ENCODE results near the gene CYP2C19.

The CYP2C19 gene

DNA sequence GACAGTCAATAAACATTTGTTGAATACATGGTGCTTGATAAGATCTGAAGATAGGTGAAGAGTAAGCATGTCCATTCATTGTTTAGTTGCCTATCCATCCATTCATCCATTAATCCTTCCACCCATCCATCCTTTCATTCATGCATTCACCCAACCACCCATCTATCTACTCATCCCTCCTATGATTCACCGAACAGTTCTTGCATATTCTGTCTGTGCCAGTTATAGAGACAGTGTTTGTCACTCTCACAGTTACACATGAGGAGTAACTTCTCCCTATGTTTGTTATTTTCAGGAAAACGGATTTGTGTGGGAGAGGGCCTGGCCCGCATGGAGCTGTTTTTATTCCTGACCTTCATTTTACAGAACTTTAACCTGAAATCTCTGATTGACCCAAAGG lies 90.0 kb downstream of the CYP2C19 start:
- TF ChIP-seq, protein P1, sequence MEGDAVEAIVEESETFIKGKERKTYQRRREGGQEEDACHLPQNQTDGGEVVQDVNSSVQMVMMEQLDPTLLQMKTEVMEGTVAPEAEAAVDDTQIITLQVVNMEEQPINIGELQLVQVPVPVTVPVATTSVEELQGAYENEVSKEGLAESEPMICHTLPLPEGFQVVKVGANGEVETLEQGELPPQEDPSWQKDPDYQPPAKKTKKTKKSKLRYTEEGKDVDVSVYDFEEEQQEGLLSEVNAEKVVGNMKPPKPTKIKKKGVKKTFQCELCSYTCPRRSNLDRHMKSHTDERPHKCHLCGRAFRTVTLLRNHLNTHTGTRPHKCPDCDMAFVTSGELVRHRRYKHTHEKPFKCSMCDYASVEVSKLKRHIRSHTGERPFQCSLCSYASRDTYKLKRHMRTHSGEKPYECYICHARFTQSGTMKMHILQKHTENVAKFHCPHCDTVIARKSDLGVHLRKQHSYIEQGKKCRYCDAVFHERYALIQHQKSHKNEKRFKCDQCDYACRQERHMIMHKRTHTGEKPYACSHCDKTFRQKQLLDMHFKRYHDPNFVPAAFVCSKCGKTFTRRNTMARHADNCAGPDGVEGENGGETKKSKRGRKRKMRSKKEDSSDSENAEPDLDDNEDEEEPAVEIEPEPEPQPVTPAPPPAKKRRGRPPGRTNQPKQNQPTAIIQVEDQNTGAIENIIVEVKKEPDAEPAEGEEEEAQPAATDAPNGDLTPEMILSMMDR (IDR thresholded peaks at IDR 0.05; ENCODE audit: low read depth, low read length), result no peak
- TF ChIP-seq EZH2phosphoT487 (IDR thresholded peaks at IDR 0.05; ENCODE audit: low read depth), result no peak

GRCh38 chr10:94853065-94853464 lies 90.6 kb downstream of the CYP2C19 start:
- Histone ChIP-seq H3K79me2 (ENCODE audit: low read length) (no peaks in the 10 kb centered on the region), H3K4me3 (ENCODE audit: low read length) (no peak overlapping the region), H3K4me2 (ENCODE audit: low read length) (no peak overlapping the region), H3K36me3 (replicated peaks; ENCODE audit: low read depth, low read length) (no peaks in the 10 kb centered on the region), H3K27ac (ENCODE audit: low read length) (no peak overlapping the region), H3K9ac (ENCODE audit: low read length) (no peak overlapping the region), H4K20me1 (ENCODE audit: insufficient read depth, low read length) (no peaks in the 10 kb centered on the region), H3K4me1 (ENCODE audit: low read length) (no peaks in the 10 kb centered on the region), H2AFZ (ENCODE audit: low read depth, low read length) (no peak overlapping the region), H3K27me3 (ENCODE audit: low read depth, low read length) (no peaks in the 10 kb centered on the region), H3K9me3 (ENCODE audit: insufficient read depth, low read length) (no peaks in the 10 kb centered on the region)
- TF ChIP-seq, protein P1 (IDR thresholded peaks at IDR 0.05; ENCODE audit: low read depth, low read length), result no peak

More for the DNA sequence above, 90.0 kb downstream of the CYP2C19 start:
- Histone ChIP-seq H3K4me1 (ENCODE audit: low read length) (no peaks in the 10 kb centered on the region), H3K9ac (ENCODE audit: low read length) (no peak overlapping the region), H3K27me3 (ENCODE audit: low read depth, low read length) (no peaks in the 10 kb centered on the region), H2AFZ (ENCODE audit: low read depth, low read length) (no peak overlapping the region), H3K36me3 (replicated peaks; ENCODE audit: low read depth, low read length) (no peaks in the 10 kb centered on the region), H3K4me3 (ENCODE audit: low read length) (no peak overlapping the region), H3K4me2 (ENCODE audit: low read length) (no peak overlapping the region), H3K79me2 (ENCODE audit: low read length) (no peaks in the 10 kb centered on the region), H3K9me3 (ENCODE audit: insufficient read depth, low read length) (no peaks in the 10 kb centered on the region), H4K20me1 (ENCODE audit: insufficient read depth, low read length) (no peaks in the 10 kb centered on the region), H3K27ac (ENCODE audit: low read length) (no peak overlapping the region)

DNA sequence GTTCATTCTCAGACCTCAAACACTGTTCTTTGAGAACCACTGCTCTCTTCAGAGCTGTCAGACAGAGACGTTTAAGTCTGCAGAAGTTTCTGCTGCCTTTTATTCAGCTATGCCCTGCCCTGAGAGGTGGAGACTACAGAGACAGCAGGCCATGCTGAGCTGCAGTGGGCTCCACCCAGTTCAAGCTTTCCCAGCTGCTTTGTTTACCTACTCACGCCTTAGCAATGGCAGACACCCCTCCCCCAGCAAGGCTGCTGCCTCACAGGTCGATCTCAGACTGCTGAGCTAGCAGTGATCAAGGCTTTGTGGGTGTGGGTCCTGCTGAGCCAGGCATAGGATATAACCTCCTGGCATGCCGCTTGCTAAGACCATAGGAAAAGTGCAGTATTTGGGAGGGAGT lies 95.5 kb downstream of the CYP2C19 start:
- Histone ChIP-seq H3K27ac (ENCODE audit: low read length) (no peak overlapping the region), H2AFZ (ENCODE audit: low read depth, low read length) (no peak overlapping the region), H3K36me3 (replicated peaks; ENCODE audit: low read depth, low read length) (no peaks in the 10 kb centered on the region), H3K4me2 (ENCODE audit: low read length) (no peak overlapping the region), H3K4me1 (ENCODE audit: low read length) (no peaks in the 10 kb centered on the region), H3K79me2 (ENCODE audit: low read length) (no peaks in the 10 kb centered on the region), H3K27me3 (ENCODE audit: low read depth, low read length) (no peaks in the 10 kb centered on the region), H4K20me1 (ENCODE audit: insufficient read depth, low read length) (no peaks in the 10 kb centered on the region), H3K9ac (ENCODE audit: low read length) (no peak overlapping the region), H3K4me3 (ENCODE audit: low read length) (no peak overlapping the region), H3K9me3 (ENCODE audit: insufficient read depth, low read length) (no peaks in the 10 kb centered on the region)
- TF ChIP-seq EZH2phosphoT487 (IDR thresholded peaks at IDR 0.05; ENCODE audit: low read depth), result no peak
- TF ChIP-seq, protein P1 (IDR thresholded peaks at IDR 0.05; ENCODE audit: low read depth, low read length), result no peak

GRCh38 chr10:94859086-94859485 lies 96.6 kb downstream of the CYP2C19 start:
- H3K4me3 ChIP-seq (ENCODE audit: low read length), result no peak overlapping the region
- no peaks in the 10 kb centered on the region for H3K79me2 ChIP-seq (ENCODE audit: low read length)
- no peaks in the 10 kb centered on the region for H3K27me3 ChIP-seq (ENCODE audit: low read depth, low read length)
- H3K27ac ChIP-seq (ENCODE audit: low read length), result no peak overlapping the region
- no peaks in the 10 kb centered on the region for H3K36me3 ChIP-seq (replicated peaks; ENCODE audit: low read depth, low read length)
- H3K9me3 ChIP-seq (ENCODE audit: insufficient read depth, low read length), result no peaks in the 10 kb centered on the region
- no peak overlapping the region for H3K9ac ChIP-seq (ENCODE audit: low read length)
- TF ChIP-seq, protein P1 (IDR thresholded peaks at IDR 0.05; ENCODE audit: low read depth, low read length), result no peak
- TF ChIP-seq EZH2phosphoT487 (IDR thresholded peaks at IDR 0.05; ENCODE audit: low read depth), result no peak
- H4K20me1 ChIP-seq (ENCODE audit: insufficient read depth, low read length), result no peaks in the 10 kb centered on the region
- H2AFZ ChIP-seq (ENCODE audit: low read depth, low read length), result no peak overlapping the region
- H3K4me2 ChIP-seq (ENCODE audit: low read length), result no peak overlapping the region
- no peaks in the 10 kb centered on the region for H3K4me1 ChIP-seq (ENCODE audit: low read length)
